Neutrophil (primary cell): ENCODE results near the gene IRAK1.

Experiments used
- H3K27ac ChIP-seq: fragments of 200-600 bp; sonication (generic); 2 replicates; pipeline ENCODE4 v1.5.1; 2016; ENCODE audit warnings: mild to moderate bottlenecking, moderate library complexity
- H3K27me3 ChIP-seq: fragments of 200-600 bp; sonication (generic); 2 replicates; pipeline ENCODE4 v1.6.0; 2016; ENCODE audit warnings: mild to moderate bottlenecking
- H3K36me3 ChIP-seq: fragments of 200-600 bp; sonication (generic); 2 replicates; pipeline ENCODE4 v1.5.1; 2017
- H3K4me1 ChIP-seq, 2 experiments: fragments of 200-600 bp in 1 of 2; sonication (generic) in 1 of 2; 1 replicate in 1 of 2; 2 replicates in 1 of 2; pipeline versions ENCODE4 v1.5.1 to v1.6.1; 2013 to 2016; ENCODE audit warnings: low read depth in 1 of 2, low read length in 1 of 2, mild to moderate bottlenecking in 1 of 2, moderate library complexity in 1 of 2; ENCODE audit not compliant: control insufficient read depth in 1 of 2, insufficient read depth in 1 of 2
- H3K4me3 ChIP-seq, 2 experiments: fragments of 200-600 bp in 1 of 2; sonication (generic) in 1 of 2; 1 replicate in 1 of 2; 2 replicates in 1 of 2; pipeline ENCODE4 v1.5.1; 2013 to 2016; ENCODE audit warnings: low read depth in 1 of 2, low read length in 1 of 2, mild to moderate bottlenecking in 1 of 2, moderate library complexity in 1 of 2
- H3K9me3 ChIP-seq: fragments of 200-600 bp; sonication (generic); 2 replicates; pipeline ENCODE4 v1.5.1; 2016
- TF ChIP-seq, protein P1 (sequence below): fragments of 200-600 bp; sonication (generic); IDR thresholded peaks from 2 replicates; pipeline ENCODE4 v1.5.1; 2016; ENCODE audit warnings: antibody characterized with exemption

Gene IRAK1

DNA sequence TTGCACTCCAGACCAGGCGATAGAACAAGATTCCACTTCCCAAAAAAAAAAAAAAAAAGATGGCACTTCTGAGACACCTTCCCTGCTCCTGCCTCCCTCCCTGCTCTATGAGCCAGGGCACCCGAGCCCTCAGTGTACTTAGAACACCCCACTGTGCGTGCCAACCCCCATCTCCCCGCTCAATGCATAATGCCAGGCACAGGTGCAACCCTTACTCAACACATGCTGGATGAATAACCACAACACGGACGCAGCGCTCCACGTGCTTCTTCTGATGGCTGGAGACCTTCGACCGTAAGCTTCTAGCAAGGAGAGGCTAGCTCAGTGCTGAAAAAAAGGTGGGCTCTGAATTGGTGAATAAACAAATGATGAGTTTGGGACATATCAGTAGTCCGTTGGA, 19.9 kb upstream of the IRAK1 start:
- peak overlapping the region; percentile 86 for H3K27ac ChIP-seq
- H3K4me3 ChIP-seq = peak overlapping the region in 1 of 2 experiments; percentile 19
- TF ChIP-seq, protein P1, sequence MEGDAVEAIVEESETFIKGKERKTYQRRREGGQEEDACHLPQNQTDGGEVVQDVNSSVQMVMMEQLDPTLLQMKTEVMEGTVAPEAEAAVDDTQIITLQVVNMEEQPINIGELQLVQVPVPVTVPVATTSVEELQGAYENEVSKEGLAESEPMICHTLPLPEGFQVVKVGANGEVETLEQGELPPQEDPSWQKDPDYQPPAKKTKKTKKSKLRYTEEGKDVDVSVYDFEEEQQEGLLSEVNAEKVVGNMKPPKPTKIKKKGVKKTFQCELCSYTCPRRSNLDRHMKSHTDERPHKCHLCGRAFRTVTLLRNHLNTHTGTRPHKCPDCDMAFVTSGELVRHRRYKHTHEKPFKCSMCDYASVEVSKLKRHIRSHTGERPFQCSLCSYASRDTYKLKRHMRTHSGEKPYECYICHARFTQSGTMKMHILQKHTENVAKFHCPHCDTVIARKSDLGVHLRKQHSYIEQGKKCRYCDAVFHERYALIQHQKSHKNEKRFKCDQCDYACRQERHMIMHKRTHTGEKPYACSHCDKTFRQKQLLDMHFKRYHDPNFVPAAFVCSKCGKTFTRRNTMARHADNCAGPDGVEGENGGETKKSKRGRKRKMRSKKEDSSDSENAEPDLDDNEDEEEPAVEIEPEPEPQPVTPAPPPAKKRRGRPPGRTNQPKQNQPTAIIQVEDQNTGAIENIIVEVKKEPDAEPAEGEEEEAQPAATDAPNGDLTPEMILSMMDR = no peak
- H3K36me3 ChIP-seq = no peaks in the 10 kb centered on the region
- H3K27me3 ChIP-seq = no peaks in the 10 kb centered on the region
- H3K9me3 ChIP-seq = no peaks in the 10 kb centered on the region
- peaks cover 56 to 65% of the 10 kb centered on the region in 2 experiments for H3K4me1 ChIP-seq

DNA sequence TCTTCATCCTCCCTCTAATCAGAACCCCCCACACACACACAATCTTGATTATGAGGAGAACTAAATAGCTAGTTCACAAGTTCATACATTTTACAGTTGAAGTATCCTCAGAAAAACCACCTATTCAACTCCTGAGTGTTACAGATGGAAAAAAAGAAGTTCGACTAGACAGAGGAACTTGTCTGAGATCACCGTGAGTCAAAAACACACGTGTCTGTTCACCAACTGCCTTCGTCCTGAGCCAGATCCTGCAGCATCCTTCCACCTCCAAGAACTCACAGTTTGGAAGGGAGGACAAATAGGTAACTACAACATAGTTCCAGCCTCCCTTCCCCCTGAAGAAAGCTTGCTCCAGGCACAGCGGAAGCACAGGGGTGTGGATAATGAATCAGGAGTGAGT, 19.0 kb upstream of the IRAK1 start:
- TF ChIP-seq, protein P1 = no peak
- H3K27me3 ChIP-seq = no peaks in the 10 kb centered on the region
- peak overlapping the region; percentile 86 for H3K27ac ChIP-seq
- H3K36me3 ChIP-seq = no peaks in the 10 kb centered on the region
- H3K4me1 ChIP-seq = peaks cover 53 to 56% of the 10 kb centered on the region in 2 experiments
- no peak overlapping the region for H3K4me3 ChIP-seq
- H3K9me3 ChIP-seq = no peaks in the 10 kb centered on the region

DNA sequence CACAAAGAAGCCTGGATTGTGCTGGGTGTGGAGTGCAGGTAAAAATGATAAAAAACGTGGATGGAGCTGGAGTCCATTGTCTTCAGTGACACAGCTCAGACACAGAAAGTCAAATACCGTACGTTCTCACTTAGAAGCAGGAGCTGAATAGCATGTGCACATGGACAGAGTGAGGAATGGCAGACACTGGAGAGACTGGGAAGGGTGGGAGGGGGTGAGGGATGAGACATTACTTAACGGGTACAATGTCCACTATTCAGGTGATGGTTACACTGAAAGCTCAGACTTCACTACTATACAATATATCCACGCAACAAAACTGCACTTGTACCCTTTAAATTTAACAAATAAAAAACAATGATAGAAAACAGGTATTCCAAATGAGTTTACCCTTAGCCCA, 18.1 kb upstream of the IRAK1 start:
- Histone ChIP-seq H3K9me3 (no peaks in the 10 kb centered on the region), H3K27me3 (no peaks in the 10 kb centered on the region), H3K4me3 (no peak overlapping the region), H3K4me1 (peaks cover 44 to 47% of the 10 kb centered on the region in 2 experiments), H3K36me3 (peaks cover under 1% of the 10 kb centered on the region), H3K27ac (peak overlapping the region; percentile 86)
- TF ChIP-seq, protein P1 = no peak

DNA sequence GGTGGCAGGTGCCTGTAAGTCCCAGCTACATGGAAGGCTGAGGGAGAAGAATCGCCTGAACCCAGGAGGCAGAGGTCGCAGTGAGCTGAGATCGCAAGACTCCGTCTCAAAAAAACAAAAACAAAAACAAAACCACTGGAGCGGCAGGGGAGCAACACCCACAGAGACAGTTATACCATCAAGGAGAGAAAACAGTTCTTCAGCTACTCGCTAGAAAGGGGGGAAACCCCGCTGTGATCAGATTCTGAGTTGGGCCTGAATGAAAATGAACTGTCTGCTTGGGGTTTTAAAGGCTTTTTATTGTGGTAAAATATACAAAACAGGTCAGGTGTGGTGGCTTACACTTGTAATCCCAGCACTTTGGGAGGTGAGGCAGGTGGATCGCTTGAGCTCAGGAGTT, 16.8 kb upstream of the IRAK1 start:
- H3K36me3 ChIP-seq = peaks cover 13% of the 10 kb centered on the region
- H3K9me3 ChIP-seq = no peaks in the 10 kb centered on the region
- TF ChIP-seq, protein P1 = no peak
- no peak overlapping the region for H3K4me3 ChIP-seq
- no peaks in the 10 kb centered on the region for H3K27me3 ChIP-seq
- no peak overlapping the region for H3K27ac ChIP-seq
- H3K4me1 ChIP-seq = peaks cover 35 to 36% of the 10 kb centered on the region in 2 experiments

DNA sequence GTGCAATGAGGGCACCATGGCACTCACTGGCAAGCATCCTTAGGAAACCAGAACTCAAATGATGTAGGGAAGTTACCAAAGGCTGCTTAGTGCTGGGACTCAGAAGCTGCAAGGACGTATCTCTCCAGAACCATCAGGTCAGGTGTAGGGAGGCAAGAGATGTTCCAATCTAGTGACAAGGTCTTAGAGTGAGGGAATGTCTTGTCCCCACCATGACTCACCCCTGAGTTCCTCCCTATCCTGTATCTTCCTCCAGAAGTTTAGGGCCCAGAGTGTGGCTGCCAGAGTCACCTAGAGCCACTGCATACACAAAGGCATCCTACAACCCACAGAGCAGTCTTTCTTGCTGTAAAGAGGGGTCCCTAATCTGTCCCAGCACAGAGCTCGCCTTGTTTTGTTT, 14.1 kb upstream of the IRAK1 start:
- H3K4me3 ChIP-seq = no peak overlapping the region
- no peaks in the 10 kb centered on the region for H3K9me3 ChIP-seq
- peaks cover 8 to 9% of the 10 kb centered on the region in 2 experiments for H3K4me1 ChIP-seq
- H3K27me3 ChIP-seq = no peaks in the 10 kb centered on the region
- TF ChIP-seq, protein P1 = no peak
- H3K36me3 ChIP-seq = peaks cover 36% of the 10 kb centered on the region
- no peak overlapping the region for H3K27ac ChIP-seq

DNA sequence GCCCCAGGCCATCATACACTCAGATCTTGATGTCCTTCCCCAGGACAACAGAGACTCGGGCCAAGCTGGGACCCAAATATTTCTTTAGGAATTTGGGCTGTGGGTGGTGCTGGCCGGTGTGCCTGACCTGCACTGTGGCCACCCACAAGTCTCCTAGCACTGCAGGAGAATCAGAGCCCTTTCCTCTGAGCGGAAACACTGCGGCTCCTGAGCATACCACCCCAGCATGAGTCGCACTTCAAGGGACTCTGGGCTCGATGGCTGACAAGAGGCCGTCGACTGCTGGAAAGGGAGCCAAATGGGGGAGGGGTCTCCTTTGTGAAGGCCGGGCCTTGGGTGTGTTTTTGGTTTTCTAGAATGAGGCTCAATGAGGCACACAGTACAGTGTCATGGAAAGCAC, 13.0 kb upstream of the IRAK1 start:
- H3K4me3 ChIP-seq = no peak overlapping the region
- peaks cover 0 to 3% of the 10 kb centered on the region in 2 experiments for H3K4me1 ChIP-seq

More for the DNA sequence above, 13.0 kb upstream of the IRAK1 start:
- H3K36me3 ChIP-seq = peaks cover 41% of the 10 kb centered on the region
- TF ChIP-seq, protein P1 = no peak
- no peaks in the 10 kb centered on the region for H3K9me3 ChIP-seq
- H3K27me3 ChIP-seq = no peaks in the 10 kb centered on the region
- H3K27ac ChIP-seq = no peak overlapping the region
